ENCODE results near the gene MRPS15. TPM values are rescaled to one million over a fixed set of nuclear protein-coding genes. Genes with fewer than 3 reads are reported as not detected.

Gene MRPS15
- total RNA-seq, 4 donors from 2014 or later: 106 to 215 (median 160) TPM

GRCh38 chr1:36440044-36440443 lies 24.1 kb downstream of the MRPS15 start:
- intact Hi-C loops (cut with DNase I; ENCODE audit: low total_unique reads): no loop called here
- H3K27ac ChIP-seq: no peak overlapping the region
- ATAC-seq (no peak), DNase-seq (no peak)
- in situ Hi-C loops (cut with MboI; ENCODE audit: low sequenced_read_pairs in 4 of 4): no loop called here
- no peak overlapping the region for H3K4me3 ChIP-seq
- no peaks in the 10 kb centered on the region for H3K4me1 ChIP-seq
- no peaks in the 10 kb centered on the region for H3K36me3 ChIP-seq
- H3K27me3 ChIP-seq: no peaks in the 10 kb centered on the region
- TF ChIP-seq POLR2A (IDR thresholded peaks at IDR 0.05) (no peak), CTCF (IDR thresholded peaks at IDR 0.05 in 4 of 5, conservative IDR thresholded peaks at IDR 0.05 in 1 of 5) (no peak)
- H3K9me3 ChIP-seq: no peaks in the 10 kb centered on the region

GRCh38 chr1:36438715-36439114 lies 25.5 kb downstream of the MRPS15 start:
- Histone ChIP-seq H3K9me3 (no peaks in the 10 kb centered on the region), H3K4me3 (no peak overlapping the region), H3K27me3 (no peaks in the 10 kb centered on the region), H3K27ac (no peak overlapping the region), H3K4me1 (no peaks in the 10 kb centered on the region), H3K36me3 (no peaks in the 10 kb centered on the region)
- TF ChIP-seq CTCF (IDR thresholded peaks at IDR 0.05 in 4 of 5, conservative IDR thresholded peaks at IDR 0.05 in 1 of 5) (no peak), POLR2A (IDR thresholded peaks at IDR 0.05) (no peak)
- in situ Hi-C loops (cut with MboI; ENCODE audit: low sequenced_read_pairs in 4 of 4) (no loop called here), intact Hi-C loops (cut with DNase I; ENCODE audit: low total_unique reads) (no loop called here)
- ATAC-seq (no peak), DNase-seq (no peak)

GRCh38 chr1:36436821-36437220 lies 27.4 kb downstream of the MRPS15 start:
- ATAC-seq (no peak), DNase-seq (no peak)
- no peak overlapping the region for H3K27ac ChIP-seq
- no peak overlapping the region for H3K4me3 ChIP-seq
- intact Hi-C loops (cut with DNase I; ENCODE audit: low total_unique reads): no loop called here
- H3K36me3 ChIP-seq: peaks cover 0 to 1% of the 10 kb centered on the region in 2 donors
- H3K9me3 ChIP-seq: no peaks in the 10 kb centered on the region
- no peaks in the 10 kb centered on the region for H3K4me1 ChIP-seq
- H3K27me3 ChIP-seq: no peaks in the 10 kb centered on the region
- in situ Hi-C loops (cut with MboI; ENCODE audit: low sequenced_read_pairs in 4 of 4): no loop called here
- TF ChIP-seq CTCF (IDR thresholded peaks at IDR 0.05 in 4 of 5, conservative IDR thresholded peaks at IDR 0.05 in 1 of 5) (no peak), POLR2A (IDR thresholded peaks at IDR 0.05) (no peak)

GRCh38 chr1:36433102-36433501 lies 31.1 kb downstream of the MRPS15 start:
- H3K4me3 ChIP-seq: no peak overlapping the region
- H3K36me3 ChIP-seq: peaks cover 0 to 3% of the 10 kb centered on the region in 2 donors
- no peaks in the 10 kb centered on the region for H3K9me3 ChIP-seq
- no peak for DNase-seq
- no peaks in the 10 kb centered on the region for H3K4me1 ChIP-seq
- no peak for TF ChIP-seq POLR2A (IDR thresholded peaks at IDR 0.05)
- no peak for TF ChIP-seq CTCF (IDR thresholded peaks at IDR 0.05 in 4 of 5, conservative IDR thresholded peaks at IDR 0.05 in 1 of 5)
- H3K27me3 ChIP-seq: no peaks in the 10 kb centered on the region
- no peak overlapping the region for H3K27ac ChIP-seq
- intact Hi-C loops (cut with DNase I; ENCODE audit: low total_unique reads): no loop called here
- no peak for ATAC-seq
- in situ Hi-C loops (cut with MboI; ENCODE audit: low sequenced_read_pairs in 4 of 4): no loop called here

- Histone ChIP-seq H3K4me3 (no peak overlapping the region), H3K27ac (no peak overlapping the region), H3K9me3 (no peaks in the 10 kb centered on the region), H3K27me3 (no peaks in the 10 kb centered on the region), H3K36me3 (peaks cover 0 to 3% of the 10 kb centered on the region in 2 donors), H3K4me1 (no peaks in the 10 kb centered on the region)
- TF ChIP-seq CTCF (IDR thresholded peaks at IDR 0.05 in 4 of 5, conservative IDR thresholded peaks at IDR 0.05 in 1 of 5): no peak
- intact Hi-C loops (cut with DNase I; ENCODE audit: low total_unique reads): no loop called here
- ATAC-seq (no peak), DNase-seq (no peak)
- in situ Hi-C loops (cut with MboI; ENCODE audit: low sequenced_read_pairs in 4 of 4): no loop called here
Observed at GRCh38 chr1:36432616-36433015, 31.6 kb downstream of the MRPS15 start.
